IgD-negative memory B cell (primary cell): ENCODE measurements around the gene COPG1. TPM values are rescaled to one million over a fixed set of nuclear protein-coding genes. Genes with fewer than 3 reads are reported as not detected.
"Not testable (repeated sequence)": the region's sequence is repeated elsewhere in the genome, so short reads cannot be mapped to it uniquely, and the experiment has no call there.

ENCODE experiments used
- H3K27ac Mint-ChIP-seq, 3 donors: one replicate each; pipeline ENCODE4 v1.8.0; 2020 to 2022; ENCODE audit warnings: mild to moderate bottlenecking in 3 of 3, mixed read lengths in 3 of 3, moderate library complexity in 1 of 3
- H3K27me3 Mint-ChIP-seq: one replicate; pipeline ENCODE4 v1.8.0; 2021; ENCODE audit warnings: mixed read lengths
- H3K36me3 Mint-ChIP-seq: one replicate; pipeline ENCODE4 v1.8.0; 2020; ENCODE audit warnings: mild to moderate bottlenecking, mixed read lengths
- H3K4me1 Mint-ChIP-seq, 3 donors: one replicate each; pipeline ENCODE4 v1.8.0; 2020 to 2022; ENCODE audit warnings: mixed read lengths in 3 of 3, mild to moderate bottlenecking in 1 of 3
- H3K4me3 Mint-ChIP-seq, 4 donors: one replicate each; pipeline ENCODE4 v1.8.0; 2020 to 2022; ENCODE audit warnings: mild to moderate bottlenecking in 4 of 4, mixed read lengths in 4 of 4, moderate library complexity in 3 of 4
- H3K9me3 Mint-ChIP-seq, 3 donors: one replicate each; pipeline ENCODE4 v1.8.0; 2020 to 2021; ENCODE audit warnings: mixed read lengths in 3 of 3, mild to moderate bottlenecking in 1 of 3
- polyA plus RNA-seq: library from polyadenylated mRNA; unstranded; fragments of 300-500 nt; fragmentation: Illumina TruSeq; gene quantifications from one replicate; pipeline ENCODE4 v1.2.3, GENCODE V29; 2021

COPG1 gene
- polyA plus RNA-seq, 1 donor from 2014 or later, result 52.9 TPM

- Mint-ChIP-seq H3K36me3 (no peaks in the 10 kb centered on the region), H3K27ac (peak overlapping the region; percentile 52 to 96 (median 66)), H3K4me1 (peaks cover 6 to 37% (median 35%) of the 10 kb centered on the region in 3 donors), H3K4me3 (peak overlapping the region; percentile 7 to 73 (median 30)), H3K9me3 (no peaks in the 10 kb centered on the region), H3K27me3 (no peaks in the 10 kb centered on the region)
Measured at GRCh38 chr3:129233538-129233937, 15.9 kb upstream of the COPG1 start.

- Mint-ChIP-seq H3K4me3 (no peak overlapping the region), H3K27ac (peak overlapping the region in 2 of 3 donors; percentile 95 to 96), H3K36me3 (no peaks in the 10 kb centered on the region), H3K27me3 (no peaks in the 10 kb centered on the region), H3K9me3 (no peaks in the 10 kb centered on the region), H3K4me1 (peaks cover 13 to 34% (median 33%) of the 10 kb centered on the region in 3 donors)
Measured at GRCh38 chr3:129234441-129234840, 15.0 kb upstream of the COPG1 start.

- Mint-ChIP-seq H3K4me1 (peaks cover 17 to 34% (median 29%) of the 10 kb centered on the region in 3 donors), H3K9me3 (no peaks in the 10 kb centered on the region), H3K27me3 (no peaks in the 10 kb centered on the region), H3K36me3 (no peaks in the 10 kb centered on the region), H3K4me3 (no peak overlapping the region), H3K27ac (peak overlapping the region in 2 of 3 donors; percentile 13 to 71)
Measured at GRCh38 chr3:129235344-129235917, 14.0 kb upstream of the COPG1 start.

GRCh38 chr3:129238945-129239705, 10.3 kb upstream of the COPG1 start:
- Mint-ChIP-seq H3K36me3 (no peaks in the 10 kb centered on the region), H3K9me3 (no peaks in the 10 kb centered on the region), H3K4me3 (peak overlapping the region in 3 of 4 donors; percentile 19 to 51 (median 22)), H3K27me3 (no peaks in the 10 kb centered on the region), H3K4me1 (peaks cover 11 to 20% (median 17%) of the 10 kb centered on the region in 3 donors), H3K27ac (peak overlapping the region in 2 of 3 donors; percentile 19 to 88)

- peak overlapping the region in 1 of 4 donors; percentile 10 for H3K4me3 Mint-ChIP-seq
- no peaks in the 10 kb centered on the region for H3K9me3 Mint-ChIP-seq
- no peak overlapping the region for H3K27ac Mint-ChIP-seq
- no peaks in the 10 kb centered on the region for H3K27me3 Mint-ChIP-seq
- H3K4me1 Mint-ChIP-seq, result peaks cover 11 to 13% (median 13%) of the 10 kb centered on the region in 3 donors
- no peaks in the 10 kb centered on the region for H3K36me3 Mint-ChIP-seq
Measured at GRCh38 chr3:129239991-129240390, 9.4 kb upstream of the COPG1 start.

- H3K9me3 Mint-ChIP-seq, result no peaks in the 10 kb centered on the region
Measured at GRCh38 chr3:129240436-129240835, 9.0 kb upstream of the COPG1 start.

GRCh38 chr3:129245141-129245540, 4.3 kb upstream of the COPG1 start:
- no peaks in the 10 kb centered on the region for H3K27me3 Mint-ChIP-seq
- no peak overlapping the region for H3K27ac Mint-ChIP-seq
- H3K36me3 Mint-ChIP-seq, result no peaks in the 10 kb centered on the region
- H3K4me1 Mint-ChIP-seq, result peaks cover 14 to 22% (median 15%) of the 10 kb centered on the region in 3 donors
- no peak overlapping the region for H3K4me3 Mint-ChIP-seq
- no peaks in the 10 kb centered on the region for H3K9me3 Mint-ChIP-seq

More at GRCh38 chr3:129240436-129240835, 9.0 kb upstream of the COPG1 start:
- Mint-ChIP-seq H3K4me1 (peaks cover 11 to 14% (median 12%) of the 10 kb centered on the region in 3 donors), H3K36me3 (no peaks in the 10 kb centered on the region), H3K4me3 (no peak overlapping the region), H3K27me3 (no peaks in the 10 kb centered on the region), H3K27ac (peak overlapping the region in 1 of 3 donors; percentile 50)

GRCh38 chr3:129245641-129246306, 3.6 kb upstream of the COPG1 start:
- not testable (repeated sequence) for H3K36me3 Mint-ChIP-seq, H3K27me3 Mint-ChIP-seq, H3K9me3 Mint-ChIP-seq
- Mint-ChIP-seq H3K4me1 (peaks cover 20 to 27% (median 20%) of the 10 kb centered on the region in 3 donors), H3K27ac (peak overlapping the region in 1 of 3 donors; percentile 17), H3K4me3 (peak overlapping the region in 2 of 4 donors; percentile 1 to 69)

GRCh38 chr3:129246636-129247035, 2.8 kb upstream of the COPG1 start:
- H3K4me1 Mint-ChIP-seq, result peaks cover 20 to 27% (median 20%) of the 10 kb centered on the region in 3 donors
- no peaks in the 10 kb centered on the region for H3K9me3 Mint-ChIP-seq
- H3K27ac Mint-ChIP-seq, result no peak overlapping the region
- peaks cover 2% of the 10 kb centered on the region for H3K36me3 Mint-ChIP-seq
- H3K4me3 Mint-ChIP-seq, result peak overlapping the region in 1 of 4 donors; percentile 13
- no peaks in the 10 kb centered on the region for H3K27me3 Mint-ChIP-seq

- Mint-ChIP-seq H3K4me3 (peak overlapping the region; percentile 92 to 98 (median 97)), H3K9me3 (no peaks in the 10 kb centered on the region), H3K27me3 (no peaks in the 10 kb centered on the region), H3K4me1 (peaks cover 20 to 27% (median 20%) of the 10 kb centered on the region in 3 donors), H3K36me3 (peaks cover 7% of the 10 kb centered on the region), H3K27ac (peak overlapping the region; percentile 96 to 97 (median 96))
Measured at GRCh38 chr3:129248286-129248979, 973 bp upstream of the COPG1 start.

- no peaks in the 10 kb centered on the region for H3K9me3 Mint-ChIP-seq
- no peaks in the 10 kb centered on the region for H3K27me3 Mint-ChIP-seq
- peaks cover 11% of the 10 kb centered on the region for H3K36me3 Mint-ChIP-seq
- H3K4me3 Mint-ChIP-seq, result peak overlapping the region in 2 of 4 donors; percentile 59 to 78
- H3K27ac Mint-ChIP-seq, result no peak overlapping the region
- H3K4me1 Mint-ChIP-seq, result peaks cover 14 to 21% (median 16%) of the 10 kb centered on the region in 3 donors
Measured at GRCh38 chr3:129252748-129253147, 3.3 kb downstream of the COPG1 start.

- H3K9me3 Mint-ChIP-seq, result no peaks in the 10 kb centered on the region
- H3K27ac Mint-ChIP-seq, result no peak overlapping the region
- H3K4me3 Mint-ChIP-seq, result peak overlapping the region in 2 of 4 donors; percentile 8 to 74
- peaks cover 13% of the 10 kb centered on the region for H3K36me3 Mint-ChIP-seq
- H3K27me3 Mint-ChIP-seq, result no peaks in the 10 kb centered on the region
- peaks cover 8 to 9% (median 8%) of the 10 kb centered on the region in 3 donors for H3K4me1 Mint-ChIP-seq
Measured at GRCh38 chr3:129254536-129255230, 5.3 kb downstream of the COPG1 start.

- Mint-ChIP-seq H3K4me3 (no peak overlapping the region), H3K27ac (no peak overlapping the region), H3K27me3 (no peaks in the 10 kb centered on the region), H3K36me3 (peaks cover 17% of the 10 kb centered on the region), H3K4me1 (peaks cover 0 to 4% (median 0%) of the 10 kb centered on the region in 3 donors), H3K9me3 (no peaks in the 10 kb centered on the region)
Measured at GRCh38 chr3:129256270-129256669, 6.9 kb downstream of the COPG1 start.

- Mint-ChIP-seq H3K4me3 (no peak overlapping the region), H3K27me3 (no peaks in the 10 kb centered on the region), H3K36me3 (peaks cover 23% of the 10 kb centered on the region)
Measured at GRCh38 chr3:129257609-129258008, 8.2 kb downstream of the COPG1 start.

More at GRCh38 chr3:129257609-129258008, 8.2 kb downstream of the COPG1 start:
- Mint-ChIP-seq H3K9me3 (no peaks in the 10 kb centered on the region), H3K4me1 (peaks cover 0 to 4% (median 2%) of the 10 kb centered on the region in 3 donors), H3K27ac (no peak overlapping the region)
